Mammary epithelial cell (primary cell): ENCODE measurements around the gene PPP1CB.

ENCODE experiments used
- EZH2 ChIP-seq: IDR thresholded peaks from 2 replicates; pipeline ENCODE4 v1.6.1; 2012; ENCODE audit warnings: low read length, inconsistent platforms, borderline replicate concordance
- TF ChIP-seq, protein P1 (sequence below), 2 donors: IDR thresholded peaks in 1 of 2; conservative IDR thresholded peaks in 1 of 2; 2 replicates each; pipeline ENCODE4 v1.5.1; 2011 to 2012; ENCODE audit warnings: inconsistent platforms in 2 of 2, low read length in 2 of 2, mild to moderate bottlenecking in 2 of 2, control low read depth in 1 of 2, low read depth in 1 of 2; ENCODE audit not compliant: insufficient read depth in 1 of 2; ENCODE audit errors: extremely low read depth in 1 of 2

DNA sequence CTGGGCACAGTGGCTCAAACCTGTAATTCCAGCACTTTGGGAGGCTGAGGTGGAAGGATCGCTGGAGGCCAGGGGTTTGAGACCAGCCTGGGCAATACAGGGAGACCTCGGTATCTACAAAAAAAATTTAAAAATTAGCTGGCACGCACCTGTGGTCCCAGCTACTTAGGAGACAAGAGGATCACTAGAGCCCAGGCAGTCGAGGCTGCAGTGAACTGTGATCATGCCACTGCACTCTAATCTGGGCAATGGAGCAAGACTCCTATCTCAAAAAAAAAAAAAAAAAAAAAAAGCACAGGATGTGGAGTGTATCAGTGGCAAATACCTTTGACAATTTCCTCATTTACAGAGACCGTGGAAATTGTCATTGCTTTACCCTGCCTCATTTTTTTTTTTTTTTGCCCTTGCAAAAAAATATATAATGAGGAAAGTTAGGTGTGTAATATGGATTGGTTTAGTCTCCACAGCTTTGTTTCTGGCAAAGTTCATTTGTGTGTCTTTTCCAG lies 20.9 kb upstream of the PPP1CB start:
- TF ChIP-seq, protein P1, sequence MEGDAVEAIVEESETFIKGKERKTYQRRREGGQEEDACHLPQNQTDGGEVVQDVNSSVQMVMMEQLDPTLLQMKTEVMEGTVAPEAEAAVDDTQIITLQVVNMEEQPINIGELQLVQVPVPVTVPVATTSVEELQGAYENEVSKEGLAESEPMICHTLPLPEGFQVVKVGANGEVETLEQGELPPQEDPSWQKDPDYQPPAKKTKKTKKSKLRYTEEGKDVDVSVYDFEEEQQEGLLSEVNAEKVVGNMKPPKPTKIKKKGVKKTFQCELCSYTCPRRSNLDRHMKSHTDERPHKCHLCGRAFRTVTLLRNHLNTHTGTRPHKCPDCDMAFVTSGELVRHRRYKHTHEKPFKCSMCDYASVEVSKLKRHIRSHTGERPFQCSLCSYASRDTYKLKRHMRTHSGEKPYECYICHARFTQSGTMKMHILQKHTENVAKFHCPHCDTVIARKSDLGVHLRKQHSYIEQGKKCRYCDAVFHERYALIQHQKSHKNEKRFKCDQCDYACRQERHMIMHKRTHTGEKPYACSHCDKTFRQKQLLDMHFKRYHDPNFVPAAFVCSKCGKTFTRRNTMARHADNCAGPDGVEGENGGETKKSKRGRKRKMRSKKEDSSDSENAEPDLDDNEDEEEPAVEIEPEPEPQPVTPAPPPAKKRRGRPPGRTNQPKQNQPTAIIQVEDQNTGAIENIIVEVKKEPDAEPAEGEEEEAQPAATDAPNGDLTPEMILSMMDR (conservative IDR thresholded peaks at IDR 0.05 in 1 of 2, IDR thresholded peaks at IDR 0.05 in 1 of 2; ENCODE audit: extremely low read depth in 1 of 2, insufficient read depth in 1 of 2, low read depth in 1 of 2, low read length in 2 of 2): no peak
- TF ChIP-seq EZH2: no peak
